Stimulated activated CD8-positive, alpha-beta memory T cell treated with anti-CD3 and anti-CD28 coated beads, Interleukin-4, amount 100 ng/mL, for 48 hours (primary cell): Measurements from ENCODE around the gene PREX1.

ENCODE experiments used
- DNase-seq: peaks from one replicate; pipeline ENCODE4 v3.0.0-alpha.2; 2020

Gene PREX1

GRCh38 chr20:48597521-48598302 is 230.1 kb downstream of the PREX1 start:
- no peak for DNase-seq

GRCh38 chr20:48596334-48596898 is 231.4 kb downstream of the PREX1 start:
- no peak for DNase-seq

GRCh38 chr20:48595495-48596333 is 232.1 kb downstream of the PREX1 start:
- no peak for DNase-seq

- DNase-seq: no peak
Measured at GRCh38 chr20:48594533-48594932, 233.3 kb downstream of the PREX1 start.

GRCh38 chr20:48592107-48592940 is 235.5 kb downstream of the PREX1 start:
- no peak for DNase-seq

GRCh38 chr20:48586730-48587129 is 241.1 kb downstream of the PREX1 start:
- DNase-seq: no peak

GRCh38 chr20:48585061-48585870 is 242.5 kb downstream of the PREX1 start:
- no peak for DNase-seq

- no peak for DNase-seq
Measured at GRCh38 chr20:48584391-48585060, 243.3 kb downstream of the PREX1 start.

GRCh38 chr20:48583801-48584200 is 244.0 kb downstream of the PREX1 start:
- DNase-seq: no peak

GRCh38 chr20:48583171-48583570 is 244.6 kb downstream of the PREX1 start:
- no peak for DNase-seq

- no peak for DNase-seq
Measured at GRCh38 chr20:48582673-48582985, 245.2 kb downstream of the PREX1 start.

GRCh38 chr20:48581167-48581566 is 246.6 kb downstream of the PREX1 start:
- DNase-seq: no peak

GRCh38 chr20:48578397-48579098 is 249.3 kb downstream of the PREX1 start:
- DNase-seq: no peak

- no peak for DNase-seq
Measured at GRCh38 chr20:48577557-48577956, 250.2 kb downstream of the PREX1 start.

GRCh38 chr20:48574383-48574782 is 253.4 kb downstream of the PREX1 start:
- no peak for DNase-seq
